ENCODE data around the gene POC1A. TPM values are rescaled to one million over a fixed set of nuclear protein-coding genes. Genes with fewer than 3 reads are reported as not detected.

Gene POC1A
- total and polyA plus RNA-seq, 2 experiments from 2014 or later, result 19.1 to 26.7 TPM

DNA sequence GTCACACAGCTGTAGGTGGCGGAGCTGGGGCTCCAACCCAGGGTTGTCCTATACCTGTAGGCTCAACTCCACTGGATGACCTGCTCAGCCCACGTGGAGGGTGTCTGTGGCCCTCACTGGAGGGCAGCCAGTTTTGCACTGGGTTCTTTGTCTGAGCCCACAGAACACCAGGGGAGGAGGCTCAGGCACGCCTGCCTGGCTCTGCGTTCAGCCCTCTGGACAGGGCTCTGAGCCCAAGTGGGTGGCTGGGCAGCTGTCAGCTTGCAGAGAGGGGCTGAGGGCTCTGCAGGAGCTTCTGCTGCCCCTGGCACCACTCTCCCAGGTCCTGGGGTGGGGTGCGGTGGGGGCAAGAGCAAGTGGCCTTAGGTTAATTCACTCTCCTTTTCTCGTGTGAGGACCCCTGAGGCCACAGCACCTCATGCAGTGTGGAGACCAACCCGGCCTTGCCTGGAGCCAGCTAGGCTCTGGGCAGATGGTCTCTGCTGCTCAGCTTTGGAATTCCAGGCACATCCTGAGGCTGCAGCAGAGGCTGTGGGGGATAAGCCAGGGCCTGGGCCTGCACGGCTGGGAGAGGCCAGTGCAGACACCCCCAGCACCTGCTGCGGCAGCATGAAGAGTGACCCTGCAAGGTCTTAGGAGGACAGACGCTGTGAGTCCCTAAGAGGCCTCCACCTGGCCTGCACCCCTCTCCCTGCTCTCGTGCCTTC is 121.4 kb downstream of the POC1A start (continued):
- TF ChIP-seq, protein P1, sequence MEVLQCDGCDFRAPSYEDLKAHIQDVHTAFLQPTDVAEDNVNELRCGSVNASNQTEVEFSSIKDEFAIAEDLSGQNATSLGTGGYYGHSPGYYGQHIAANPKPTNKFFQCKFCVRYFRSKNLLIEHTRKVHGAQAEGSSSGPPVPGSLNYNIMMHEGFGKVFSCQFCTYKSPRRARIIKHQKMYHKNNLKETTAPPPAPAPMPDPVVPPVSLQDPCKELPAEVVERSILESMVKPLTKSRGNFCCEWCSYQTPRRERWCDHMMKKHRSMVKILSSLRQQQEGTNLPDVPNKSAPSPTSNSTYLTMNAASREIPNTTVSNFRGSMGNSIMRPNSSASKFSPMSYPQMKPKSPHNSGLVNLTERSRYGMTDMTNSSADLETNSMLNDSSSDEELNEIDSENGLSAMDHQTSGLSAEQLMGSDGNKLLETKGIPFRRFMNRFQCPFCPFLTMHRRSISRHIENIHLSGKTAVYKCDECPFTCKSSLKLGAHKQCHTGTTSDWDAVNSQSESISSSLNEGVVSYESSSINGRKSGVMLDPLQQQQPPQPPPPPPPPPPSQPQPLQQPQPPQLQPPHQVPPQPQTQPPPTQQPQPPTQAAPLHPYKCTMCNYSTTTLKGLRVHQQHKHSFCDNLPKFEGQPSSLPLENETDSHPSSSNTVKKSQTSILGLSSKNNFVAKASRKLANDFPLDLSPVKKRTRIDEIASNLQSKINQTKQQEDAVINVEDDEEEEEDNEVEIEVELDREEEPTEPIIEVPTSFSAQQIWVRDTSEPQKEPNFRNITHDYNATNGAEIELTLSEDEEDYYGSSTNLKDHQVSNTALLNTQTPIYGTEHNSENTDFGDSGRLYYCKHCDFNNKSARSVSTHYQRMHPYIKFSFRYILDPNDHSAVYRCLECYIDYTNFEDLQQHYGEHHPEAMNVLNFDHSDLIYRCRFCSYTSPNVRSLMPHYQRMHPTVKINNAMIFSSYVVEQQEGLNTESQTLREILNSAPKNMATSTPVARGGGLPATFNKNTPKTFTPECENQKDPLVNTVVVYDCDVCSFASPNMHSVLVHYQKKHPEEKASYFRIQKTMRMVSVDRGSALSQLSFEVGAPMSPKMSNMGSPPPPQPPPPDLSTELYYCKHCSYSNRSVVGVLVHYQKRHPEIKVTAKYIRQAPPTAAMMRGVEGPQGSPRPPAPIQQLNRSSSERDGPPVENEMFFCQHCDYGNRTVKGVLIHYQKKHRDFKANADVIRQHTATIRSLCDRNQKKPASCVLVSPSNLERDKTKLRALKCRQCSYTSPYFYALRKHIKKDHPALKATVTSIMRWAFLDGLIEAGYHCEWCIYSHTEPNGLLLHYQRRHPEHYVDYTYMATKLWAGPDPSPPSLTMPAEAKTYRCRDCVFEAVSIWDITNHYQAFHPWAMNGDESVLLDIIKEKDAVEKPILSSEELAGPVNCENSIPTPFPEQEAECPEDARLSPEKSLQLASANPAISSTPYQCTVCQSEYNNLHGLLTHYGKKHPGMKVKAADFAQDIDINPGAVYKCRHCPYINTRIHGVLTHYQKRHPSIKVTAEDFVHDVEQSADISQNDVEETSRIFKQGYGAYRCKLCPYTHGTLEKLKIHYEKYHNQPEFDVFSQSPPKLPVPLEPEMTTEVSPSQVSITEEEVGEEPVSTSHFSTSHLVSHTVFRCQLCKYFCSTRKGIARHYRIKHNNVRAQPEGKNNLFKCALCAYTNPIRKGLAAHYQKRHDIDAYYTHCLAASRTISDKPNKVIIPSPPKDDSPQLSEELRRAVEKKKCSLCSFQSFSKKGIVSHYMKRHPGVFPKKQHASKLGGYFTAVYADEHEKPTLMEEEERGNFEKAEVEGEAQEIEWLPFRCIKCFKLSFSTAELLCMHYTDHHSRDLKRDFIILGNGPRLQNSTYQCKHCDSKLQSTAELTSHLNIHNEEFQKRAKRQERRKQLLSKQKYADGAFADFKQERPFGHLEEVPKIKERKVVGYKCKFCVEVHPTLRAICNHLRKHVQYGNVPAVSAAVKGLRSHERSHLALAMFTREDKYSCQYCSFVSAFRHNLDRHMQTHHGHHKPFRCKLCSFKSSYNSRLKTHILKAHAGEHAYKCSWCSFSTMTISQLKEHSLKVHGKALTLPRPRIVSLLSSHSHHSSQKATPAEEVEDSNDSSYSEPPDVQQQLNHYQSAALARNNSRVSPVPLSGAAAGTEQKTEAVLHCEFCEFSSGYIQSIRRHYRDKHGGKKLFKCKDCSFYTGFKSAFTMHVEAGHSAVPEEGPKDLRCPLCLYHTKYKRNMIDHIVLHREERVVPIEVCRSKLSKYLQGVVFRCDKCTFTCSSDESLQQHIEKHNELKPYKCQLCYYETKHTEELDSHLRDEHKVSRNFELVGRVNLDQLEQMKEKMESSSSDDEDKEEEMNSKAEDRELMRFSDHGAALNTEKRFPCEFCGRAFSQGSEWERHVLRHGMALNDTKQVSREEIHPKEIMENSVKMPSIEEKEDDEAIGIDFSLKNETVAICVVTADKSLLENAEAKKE (CRISPR knock-in tag; IDR thresholded peaks at IDR 0.05), result no peak
- TF ChIP-seq EZH2phosphoT487 (IDR thresholded peaks at IDR 0.05; ENCODE audit: unreplicated experiment), result no peak

DNA sequence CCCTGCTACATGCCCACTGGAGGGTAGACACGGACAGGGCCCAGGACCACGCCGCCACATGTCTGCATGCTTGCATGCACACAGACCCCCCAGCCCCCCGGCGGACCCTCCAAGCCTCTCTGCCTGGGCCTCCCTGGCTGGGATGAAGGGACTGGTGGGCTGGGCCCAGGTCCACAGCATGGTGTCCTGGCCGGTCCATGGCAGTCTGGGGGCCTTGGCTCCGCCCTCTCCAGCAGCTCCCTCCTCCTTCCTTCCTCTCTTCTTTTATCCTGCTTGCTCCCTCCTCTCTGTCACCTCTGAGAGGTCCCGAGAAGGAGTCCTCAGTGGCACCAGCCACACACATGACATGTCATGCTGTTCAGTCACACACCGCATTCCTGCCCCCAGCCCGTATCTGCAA is 122.3 kb downstream of the POC1A start:
- Mint-ChIP-seq H3K4me1 (peaks cover 4% of the 10 kb centered on the region), H3K27ac (no peak overlapping the region), H3K9me3 (no peaks in the 10 kb centered on the region), H3K27me3 (ENCODE audit: insufficient read depth, low read depth, poor library complexity) (peaks cover 11% of the 10 kb centered on the region), H3K36me3 (ENCODE audit: low read depth) (no peaks in the 10 kb centered on the region), H3K4me3 (no peak overlapping the region)
- H3K27me3 ChIP-seq (ENCODE audit: insufficient read depth), result no peaks in the 10 kb centered on the region
- DNase-seq (ENCODE audit: low spot score) (no peak), ATAC-seq (peak; percentile 28)
- H3K27ac ChIP-seq (ENCODE audit: low read depth), result no peak overlapping the region
- no peaks in the 10 kb centered on the region for H3K36me3 ChIP-seq (ENCODE audit: insufficient read depth)
- no peaks in the 10 kb centered on the region for H4K20me1 ChIP-seq (replicated peaks; ENCODE audit: insufficient read depth)
- no peaks in the 10 kb centered on the region for H3K9me2 ChIP-seq (ENCODE audit: insufficient read depth)
- H3K79me2 ChIP-seq (replicated peaks; ENCODE audit: insufficient read depth), result no peaks in the 10 kb centered on the region
- H3K4me2 ChIP-seq, result no peak overlapping the region
- H3F3A ChIP-seq (replicated peaks; ENCODE audit: low read depth), result no peaks in the 10 kb centered on the region
- no peaks in the 10 kb centered on the region for H3K4me1 ChIP-seq (ENCODE audit: insufficient read depth)
- no peak overlapping the region for H2AFZ ChIP-seq
- H3K4me3 ChIP-seq, result no peak overlapping the region
- TF ChIP-seq, protein P2, sequence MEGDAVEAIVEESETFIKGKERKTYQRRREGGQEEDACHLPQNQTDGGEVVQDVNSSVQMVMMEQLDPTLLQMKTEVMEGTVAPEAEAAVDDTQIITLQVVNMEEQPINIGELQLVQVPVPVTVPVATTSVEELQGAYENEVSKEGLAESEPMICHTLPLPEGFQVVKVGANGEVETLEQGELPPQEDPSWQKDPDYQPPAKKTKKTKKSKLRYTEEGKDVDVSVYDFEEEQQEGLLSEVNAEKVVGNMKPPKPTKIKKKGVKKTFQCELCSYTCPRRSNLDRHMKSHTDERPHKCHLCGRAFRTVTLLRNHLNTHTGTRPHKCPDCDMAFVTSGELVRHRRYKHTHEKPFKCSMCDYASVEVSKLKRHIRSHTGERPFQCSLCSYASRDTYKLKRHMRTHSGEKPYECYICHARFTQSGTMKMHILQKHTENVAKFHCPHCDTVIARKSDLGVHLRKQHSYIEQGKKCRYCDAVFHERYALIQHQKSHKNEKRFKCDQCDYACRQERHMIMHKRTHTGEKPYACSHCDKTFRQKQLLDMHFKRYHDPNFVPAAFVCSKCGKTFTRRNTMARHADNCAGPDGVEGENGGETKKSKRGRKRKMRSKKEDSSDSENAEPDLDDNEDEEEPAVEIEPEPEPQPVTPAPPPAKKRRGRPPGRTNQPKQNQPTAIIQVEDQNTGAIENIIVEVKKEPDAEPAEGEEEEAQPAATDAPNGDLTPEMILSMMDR (conservative IDR thresholded peaks at IDR 0.05; ENCODE audit: low read depth in 2 of 2), result no peak
- TF ChIP-seq, protein P3, sequence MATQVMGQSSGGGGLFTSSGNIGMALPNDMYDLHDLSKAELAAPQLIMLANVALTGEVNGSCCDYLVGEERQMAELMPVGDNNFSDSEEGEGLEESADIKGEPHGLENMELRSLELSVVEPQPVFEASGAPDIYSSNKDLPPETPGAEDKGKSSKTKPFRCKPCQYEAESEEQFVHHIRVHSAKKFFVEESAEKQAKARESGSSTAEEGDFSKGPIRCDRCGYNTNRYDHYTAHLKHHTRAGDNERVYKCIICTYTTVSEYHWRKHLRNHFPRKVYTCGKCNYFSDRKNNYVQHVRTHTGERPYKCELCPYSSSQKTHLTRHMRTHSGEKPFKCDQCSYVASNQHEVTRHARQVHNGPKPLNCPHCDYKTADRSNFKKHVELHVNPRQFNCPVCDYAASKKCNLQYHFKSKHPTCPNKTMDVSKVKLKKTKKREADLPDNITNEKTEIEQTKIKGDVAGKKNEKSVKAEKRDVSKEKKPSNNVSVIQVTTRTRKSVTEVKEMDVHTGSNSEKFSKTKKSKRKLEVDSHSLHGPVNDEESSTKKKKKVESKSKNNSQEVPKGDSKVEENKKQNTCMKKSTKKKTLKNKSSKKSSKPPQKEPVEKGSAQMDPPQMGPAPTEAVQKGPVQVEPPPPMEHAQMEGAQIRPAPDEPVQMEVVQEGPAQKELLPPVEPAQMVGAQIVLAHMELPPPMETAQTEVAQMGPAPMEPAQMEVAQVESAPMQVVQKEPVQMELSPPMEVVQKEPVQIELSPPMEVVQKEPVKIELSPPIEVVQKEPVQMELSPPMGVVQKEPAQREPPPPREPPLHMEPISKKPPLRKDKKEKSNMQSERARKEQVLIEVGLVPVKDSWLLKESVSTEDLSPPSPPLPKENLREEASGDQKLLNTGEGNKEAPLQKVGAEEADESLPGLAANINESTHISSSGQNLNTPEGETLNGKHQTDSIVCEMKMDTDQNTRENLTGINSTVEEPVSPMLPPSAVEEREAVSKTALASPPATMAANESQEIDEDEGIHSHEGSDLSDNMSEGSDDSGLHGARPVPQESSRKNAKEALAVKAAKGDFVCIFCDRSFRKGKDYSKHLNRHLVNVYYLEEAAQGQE (IDR thresholded peaks at IDR 0.05; ENCODE audit: unreplicated experiment), result no peak
- TF ChIP-seq EZH2 (IDR thresholded peaks at IDR 0.05; ENCODE audit: low read depth, unreplicated experiment) (no peak), EZH2phosphoT487 (IDR thresholded peaks at IDR 0.05; ENCODE audit: unreplicated experiment) (no peak), NANOG (IDR thresholded peaks at IDR 0.05; ENCODE audit: borderline replicate concordance) (no peak), POLR2AphosphoS5 (IDR thresholded peaks at IDR 0.05; ENCODE audit: low read depth) (no peak), STAT1 (IDR thresholded peaks at IDR 0.05; ENCODE audit: unreplicated experiment) (no peak)
- TF ChIP-seq, protein P4, sequence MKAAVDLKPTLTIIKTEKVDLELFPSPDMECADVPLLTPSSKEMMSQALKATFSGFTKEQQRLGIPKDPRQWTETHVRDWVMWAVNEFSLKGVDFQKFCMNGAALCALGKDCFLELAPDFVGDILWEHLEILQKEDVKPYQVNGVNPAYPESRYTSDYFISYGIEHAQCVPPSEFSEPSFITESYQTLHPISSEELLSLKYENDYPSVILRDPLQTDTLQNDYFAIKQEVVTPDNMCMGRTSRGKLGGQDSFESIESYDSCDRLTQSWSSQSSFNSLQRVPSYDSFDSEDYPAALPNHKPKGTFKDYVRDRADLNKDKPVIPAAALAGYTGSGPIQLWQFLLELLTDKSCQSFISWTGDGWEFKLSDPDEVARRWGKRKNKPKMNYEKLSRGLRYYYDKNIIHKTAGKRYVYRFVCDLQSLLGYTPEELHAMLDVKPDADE (IDR thresholded peaks at IDR 0.05), result no peak

Measured in GM23338 (cell line).